Measurements from ENCODE around the gene POU6F2.

The POU6F2 gene

GRCh38 chr7:39293056-39293823, 315.5 kb downstream of the POU6F2 start (continued):
- TF ChIP-seq HOXC10 (CRISPR knock-in tag; IDR thresholded peaks at IDR 0.05) = no peak

GRCh38 chr7:39294022-39294421, 316.3 kb downstream of the POU6F2 start:
- Histone ChIP-seq H3K9me3 (ENCODE audit: control insufficient read depth, insufficient read depth, low read depth, low read length) (no peaks in the 10 kb centered on the region), H3K4me1 (ENCODE audit: control insufficient read depth, insufficient read depth, low read length) (no peaks in the 10 kb centered on the region), H3K36me3 (ENCODE audit: control insufficient read depth in 2 of 2, insufficient read depth in 1 of 2, low read length in 2 of 2) (no peaks in the 10 kb centered on the region), H3K4me3 (ENCODE audit: low read depth, low read length) (no peak overlapping the region), H3K27ac (ENCODE audit: extremely low read depth, low read depth, low read length) (no peak overlapping the region)
- TF ChIP-seq ZNF155 (tag by site-specific recombination; IDR thresholded peaks at IDR 0.05) = no peak
- TF ChIP-seq ZNF639 (tag by site-specific recombination; IDR thresholded peaks at IDR 0.05) = no peak
- no peak for TF ChIP-seq ZNF138 (tag by site-specific recombination; IDR thresholded peaks at IDR 0.05; ENCODE audit: borderline replicate concordance)
- TF ChIP-seq KLF1 (tag by site-specific recombination; IDR thresholded peaks at IDR 0.05) = no peak
- ChIA-PET CTCF (no interaction called here), POLR2A (no interaction called here)

- Histone ChIP-seq H3K36me3 (ENCODE audit: control insufficient read depth in 2 of 2, insufficient read depth in 1 of 2, low read length in 2 of 2) (no peaks in the 10 kb centered on the region), H3K27ac (ENCODE audit: extremely low read depth, low read depth, low read length) (no peak overlapping the region), H3K9me3 (ENCODE audit: control insufficient read depth, insufficient read depth, low read depth, low read length) (no peaks in the 10 kb centered on the region), H3K4me3 (ENCODE audit: low read depth, low read length) (no peak overlapping the region), H3K4me1 (ENCODE audit: control insufficient read depth, insufficient read depth, low read length) (no peaks in the 10 kb centered on the region)
- POLR2A ChIA-PET = no interaction called here
- no peak for TF ChIP-seq ZNF214 (tag by site-specific recombination; IDR thresholded peaks at IDR 0.05; ENCODE audit: borderline replicate concordance)
- CTCF ChIA-PET = interaction anchor here (0.5 to 0.6 kb wide), 2 partner anchors 85 to 169 kb away, joined by 3 read pairs; no protein-coding TSS in a partner anchor
Observed at GRCh38 chr7:39295796-39296195, 318.1 kb downstream of the POU6F2 start.

- Histone ChIP-seq H3K36me3 (ENCODE audit: control insufficient read depth in 2 of 2, insufficient read depth in 1 of 2, low read length in 2 of 2) (no peaks in the 10 kb centered on the region), H3K9me3 (ENCODE audit: control insufficient read depth, insufficient read depth, low read depth, low read length) (no peaks in the 10 kb centered on the region), H3K4me1 (ENCODE audit: control insufficient read depth, insufficient read depth, low read length) (no peaks in the 10 kb centered on the region), H3K4me3 (ENCODE audit: low read depth, low read length) (no peak overlapping the region), H3K27ac (ENCODE audit: extremely low read depth, low read depth, low read length) (no peak overlapping the region)
- no peak for TF ChIP-seq ZNF670 (tag by site-specific recombination; IDR thresholded peaks at IDR 0.05; ENCODE audit: low read depth)
- no peak for TF ChIP-seq YY1 (tag by site-specific recombination; IDR thresholded peaks at IDR 0.05)
- TF ChIP-seq BCL11A (tag by site-specific recombination; IDR thresholded peaks at IDR 0.05; ENCODE audit: low read depth) = no peak
- no peak for TF ChIP-seq ZNF677 (tag by site-specific recombination; IDR thresholded peaks at IDR 0.05)
- no peak for TF ChIP-seq ZNF202 (tag by site-specific recombination; IDR thresholded peaks at IDR 0.05; ENCODE audit: borderline replicate concordance)
- ChIA-PET POLR2A (no interaction called here), CTCF (no interaction called here)
Observed at GRCh38 chr7:39299695-39300094, 322.0 kb downstream of the POU6F2 start.

- Histone ChIP-seq H3K4me1 (ENCODE audit: control insufficient read depth, insufficient read depth, low read length) (no peaks in the 10 kb centered on the region), H3K36me3 (ENCODE audit: control insufficient read depth in 2 of 2, insufficient read depth in 1 of 2, low read length in 2 of 2) (no peaks in the 10 kb centered on the region), H3K9me3 (ENCODE audit: control insufficient read depth, insufficient read depth, low read depth, low read length) (no peaks in the 10 kb centered on the region), H3K27ac (ENCODE audit: extremely low read depth, low read depth, low read length) (no peak overlapping the region), H3K4me3 (ENCODE audit: low read depth, low read length) (no peak overlapping the region)
- CTCF ChIA-PET = no interaction called here
- POLR2A ChIA-PET = no interaction called here
- TF ChIP-seq ZNF560 (tag by site-specific recombination; IDR thresholded peaks at IDR 0.05; ENCODE audit: borderline replicate concordance) (no peak), ZNF501 (tag by site-specific recombination; IDR thresholded peaks at IDR 0.05) (no peak), ZNF692 (tag by site-specific recombination; IDR thresholded peaks at IDR 0.05) (no peak), ZBTB11 (tag by site-specific recombination; conservative IDR thresholded peaks at IDR 0.05; ENCODE audit: low read depth) (no peak), ZNF747 (tag by site-specific recombination; IDR thresholded peaks at IDR 0.05) (no peak), ZNF302 (tag by site-specific recombination; IDR thresholded peaks at IDR 0.05; ENCODE audit: low read depth) (no peak), ZIC2 (tag by site-specific recombination; IDR thresholded peaks at IDR 0.05) (no peak), ZNF660 (tag by site-specific recombination; IDR thresholded peaks at IDR 0.05) (no peak), ZNF707 (tag by site-specific recombination; IDR thresholded peaks at IDR 0.05) (no peak)
Observed at GRCh38 chr7:39300276-39300675, 322.6 kb downstream of the POU6F2 start.

Measured in HEK293 (cell line).